ENCODE measurements around the gene CD58. TPM values are rescaled to one million over a fixed set of nuclear protein-coding genes. Genes with fewer than 3 reads are reported as not detected.

Gene CD58
- total and polyA plus RNA-seq, 9 of the 15 experiments (the other 6 are each of a cell fraction or from before 2014, with no cell fraction given), result 18.1 to 113 (median 37.4) TPM

- no peak for FAIRE-seq
- Histone ChIP-seq H3K27me3 (ENCODE audit: control insufficient read depth in 2 of 2, insufficient read depth in 2 of 2, low read length in 2 of 2) (no peaks in the 10 kb centered on the region), H3K79me2 (ENCODE audit: control insufficient read depth, insufficient read depth, low read length) (no peaks in the 10 kb centered on the region), H4K20me1 (replicated peaks; ENCODE audit: control insufficient read depth, insufficient read depth, low read length) (no peaks in the 10 kb centered on the region), H3K9ac (ENCODE audit: insufficient read depth in 1 of 2, low read depth in 2 of 2, low read length in 2 of 2) (no peak overlapping the region), H3K4me2 (ENCODE audit: insufficient read depth, low read length) (no peak overlapping the region), H3K9me3 (replicated peaks; ENCODE audit: control insufficient read depth, insufficient read depth, low read depth, low read length) (no peaks in the 10 kb centered on the region), H3K27ac (ENCODE audit: extremely low read depth, low read depth, low read length) (no peak overlapping the region), H2AFZ (ENCODE audit: low read depth, low read length) (no peak overlapping the region), H3K36me3 (ENCODE audit: control insufficient read depth, insufficient read depth, low read length) (peaks cover 9% of the 10 kb centered on the region; the same call in 2 of the 3 replicates), H3K4me3 (no peak overlapping the region), H3K4me1 (replicated peaks in 1 of 2; ENCODE audit: control insufficient read depth in 2 of 2, insufficient read depth in 2 of 2, low read length in 2 of 2) (peaks cover 7 to 16% of the 10 kb centered on the region in 2 experiments), H3K9me1 (ENCODE audit: control insufficient read depth, insufficient read depth, low read length) (no peaks in the 10 kb centered on the region)
- no TSS peak for BruUV-seq (replicated peaks)
- CTCF ChIA-PET (ENCODE audit: low intra/inter-chr PET ratio), result no interaction called here
- intact Hi-C loops (cut with micrococcal nuclease) (no loop called here), in situ Hi-C loops (cut with MboI) (no loop called here)
- no peak for DNase-seq (ENCODE audit: extremely low read depth in 1 of 4, low spot score in 3 of 4)
- POLR2A ChIA-PET, result interaction anchor here (1.1 to 3.4 kb wide), 3 partner anchors 9 to 55 kb away, joined by 4 to 14 read pairs (median 7); no protein-coding TSS in a partner anchor
- 76% methylated on average over 4 of the region's 4 CpGs for WGBS (ENCODE audit: insufficient coverage, low coverage, missing lambda C conversion rate)
- TF ChIP-seq ZKSCAN1 (IDR thresholded peaks at IDR 0.05; ENCODE audit: low read depth, low read length) (no peak), FOSL1 (tag; conservative IDR thresholded peaks at IDR 0.05) (no peak), EWSR1 (IDR thresholded peaks at IDR 0.05; ENCODE audit: borderline replicate concordance, low read depth, partially characterized antibody) (no peak), TFAM (CRISPR knock-in tag; conservative IDR thresholded peaks at IDR 0.05) (no peak), ZBED1 (IDR thresholded peaks at IDR 0.05) (no peak), TSHZ1 (CRISPR knock-in tag; IDR thresholded peaks at IDR 0.05) (no peak), ZNF3 (CRISPR knock-in tag; IDR thresholded peaks at IDR 0.05) (no peak), CHAMP1 (IDR thresholded peaks at IDR 0.05) (no peak)
- TF ChIP-seq, protein P1, sequence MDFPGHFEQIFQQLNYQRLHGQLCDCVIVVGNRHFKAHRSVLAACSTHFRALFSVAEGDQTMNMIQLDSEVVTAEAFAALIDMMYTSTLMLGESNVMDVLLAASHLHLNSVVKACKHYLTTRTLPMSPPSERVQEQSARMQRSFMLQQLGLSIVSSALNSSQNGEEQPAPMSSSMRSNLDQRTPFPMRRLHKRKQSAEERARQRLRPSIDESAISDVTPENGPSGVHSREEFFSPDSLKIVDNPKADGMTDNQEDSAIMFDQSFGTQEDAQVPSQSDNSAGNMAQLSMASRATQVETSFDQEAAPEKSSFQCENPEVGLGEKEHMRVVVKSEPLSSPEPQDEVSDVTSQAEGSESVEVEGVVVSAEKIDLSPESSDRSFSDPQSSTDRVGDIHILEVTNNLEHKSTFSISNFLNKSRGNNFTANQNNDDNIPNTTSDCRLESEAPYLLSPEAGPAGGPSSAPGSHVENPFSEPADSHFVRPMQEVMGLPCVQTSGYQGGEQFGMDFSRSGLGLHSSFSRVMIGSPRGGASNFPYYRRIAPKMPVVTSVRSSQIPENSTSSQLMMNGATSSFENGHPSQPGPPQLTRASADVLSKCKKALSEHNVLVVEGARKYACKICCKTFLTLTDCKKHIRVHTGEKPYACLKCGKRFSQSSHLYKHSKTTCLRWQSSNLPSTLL (IDR thresholded peaks at IDR 0.05), result no peak
- ATAC-seq, result no peak
Measured at GRCh38 chr1:116513956-116514355, 56.9 kb downstream of the CD58 start.
